ENCODE measurements around the gene NDUFB7. TPM values are rescaled to one million over a fixed set of nuclear protein-coding genes. Genes with fewer than 3 reads are reported as not detected.

NDUFB7 gene
- total RNA-seq, 2 donors from 2014 or later: 121 to 206 TPM

- 0% methylated on average over 4 to 59 of the region's 59 CpGs for WGBS, 2 donors
- peaks cover 10% of the 10 kb centered on the region for H3K4me1 ChIP-seq
- peak; percentile 100 for DNase-seq
- TF ChIP-seq CTCF (IDR thresholded peaks at IDR 0.05) (no peak), POLR2A (IDR thresholded peaks at IDR 0.05) (peak; percentile 98 to 99 (median 99))
- H3K4me3 ChIP-seq: peak within 1 kb of the TSS; percentile 40 to 82
- H3K36me3 ChIP-seq (replicated peaks in 1 of 2; ENCODE audit: insufficient read depth in 1 of 2, low read depth in 2 of 2): no peaks in the 10 kb centered on the region
- H3K27ac ChIP-seq: peak within 1 kb of the TSS; percentile 91 to 95 (median 94)
- no peaks in the 10 kb centered on the region for H3K27me3 ChIP-seq
- no peaks in the 10 kb centered on the region for H3K9me3 ChIP-seq
- intact Hi-C loops (cut with DNase I): no loop called here
- peak; percentile 98 for ATAC-seq
These were observed 42.4 kb downstream of the NDUFB7 start, which contains the start of gene TECR for GRCh38 chr19:14529254-14530004. Gene TECR (plus strand): TSS chr19:14529594. CDS start chr19:14529697, 103 bp downstream.

GRCh38 chr19:14528419-14529253 lies 43.2 kb downstream of the NDUFB7 start:
- peak in 3 of 4 donors; percentile 21 to 27 (median 22) for DNase-seq
- peaks cover 10% of the 10 kb centered on the region for H3K4me1 ChIP-seq
- 16 to 24% methylated on average over 33 to 38 of the region's 39 CpGs for WGBS, 2 donors
- peak overlapping the region; percentile 22 to 26 for H3K4me3 ChIP-seq
- no peaks in the 10 kb centered on the region for H3K36me3 ChIP-seq (replicated peaks in 1 of 2; ENCODE audit: insufficient read depth in 1 of 2, low read depth in 2 of 2)
- H3K9me3 ChIP-seq: no peaks in the 10 kb centered on the region
- intact Hi-C loops (cut with DNase I): no loop called here
- H3K27me3 ChIP-seq: no peaks in the 10 kb centered on the region
- peak overlapping the region in 3 of 4 donors; percentile 58 to 94 (median 91) for H3K27ac ChIP-seq
- TF ChIP-seq POLR2A (IDR thresholded peaks at IDR 0.05) (no peak), CTCF (IDR thresholded peaks at IDR 0.05) (no peak)
- peak; percentile 8 for ATAC-seq

- H3K4me1 ChIP-seq: peaks cover 10% of the 10 kb centered on the region
- TF ChIP-seq CTCF (IDR thresholded peaks at IDR 0.05): no peak
- no peak for TF ChIP-seq POLR2A (IDR thresholded peaks at IDR 0.05)
- H3K36me3 ChIP-seq (replicated peaks in 1 of 2; ENCODE audit: insufficient read depth in 1 of 2, low read depth in 2 of 2): no peaks in the 10 kb centered on the region
- 74% methylated on average over 4 of the region's 4 CpGs for WGBS, 2 donors
- H3K4me3 ChIP-seq: no peak overlapping the region
- DNase-seq (no peak), ATAC-seq (no peak)
- no peak overlapping the region for H3K27ac ChIP-seq
- H3K9me3 ChIP-seq: no peaks in the 10 kb centered on the region
- intact Hi-C loops (cut with DNase I): no loop called here
- H3K27me3 ChIP-seq: no peaks in the 10 kb centered on the region
These were observed 45.4 kb downstream of the NDUFB7 start for GRCh38 chr19:14526423-14526822.

DNA sequence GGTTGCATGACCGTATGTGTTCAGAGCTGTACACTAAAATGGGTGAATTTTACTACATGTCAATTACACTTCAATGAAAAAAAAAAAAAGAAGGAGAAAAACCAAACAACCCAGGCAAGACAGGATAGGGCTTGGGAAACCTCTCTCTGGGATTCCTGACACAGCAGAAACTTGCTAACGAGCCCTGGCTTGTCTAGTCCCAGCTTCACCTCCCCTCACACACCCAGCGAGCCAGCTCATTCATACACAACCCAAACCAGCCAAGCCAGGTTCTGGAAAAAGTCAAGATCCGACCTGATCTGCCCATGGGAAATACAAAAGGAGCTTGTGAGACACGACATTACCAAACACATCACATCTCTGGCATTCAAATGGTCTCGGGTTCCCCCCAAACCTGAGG lies 46.1 kb downstream of the NDUFB7 start:
- Histone ChIP-seq H3K9me3 (no peaks in the 10 kb centered on the region), H3K4me3 (no peak overlapping the region), H3K36me3 (replicated peaks in 1 of 2; ENCODE audit: insufficient read depth in 1 of 2, low read depth in 2 of 2) (no peaks in the 10 kb centered on the region), H3K4me1 (peaks cover 9% of the 10 kb centered on the region), H3K27me3 (no peaks in the 10 kb centered on the region), H3K27ac (no peak overlapping the region)
- DNase-seq (no peak), ATAC-seq (no peak)
- intact Hi-C loops (cut with DNase I): no loop called here
- TF ChIP-seq POLR2A (IDR thresholded peaks at IDR 0.05) (no peak), CTCF (IDR thresholded peaks at IDR 0.05) (no peak)
- 59 to 64% methylated on average over 6 of the region's 6 CpGs for WGBS, 2 donors
